Type B pancreatic cell (in vitro differentiated cells): ENCODE data around the gene PALM2AKAP2. TPM values are rescaled to one million over a fixed set of nuclear protein-coding genes. Genes with fewer than 3 reads are reported as not detected.

Experiments
- DNase-seq: peaks from one replicate; pipeline ENCODE4 v3.0.0; 2021; ENCODE audit warnings: mixed read lengths; ENCODE audit not compliant: unreplicated experiment; ENCODE audit errors: extremely low spot score
- H3K27ac Mint-ChIP-seq: 2 replicates; pipeline ENCODE4 v1.8.0; 2021; ENCODE audit warnings: mild to moderate bottlenecking, mixed read lengths
- H3K27me3 Mint-ChIP-seq: 2 replicates; pipeline ENCODE4 v1.8.0; 2021; ENCODE audit warnings: mixed read lengths
- H3K36me3 Mint-ChIP-seq: 2 replicates; pipeline ENCODE4 v1.8.0; 2021; ENCODE audit warnings: mixed read lengths
- H3K4me1 Mint-ChIP-seq: one replicate; pipeline ENCODE4 v1.8.0; 2021; ENCODE audit warnings: mixed read lengths; ENCODE audit not compliant: unreplicated experiment
- H3K4me3 Mint-ChIP-seq: 2 replicates; pipeline ENCODE4 v1.8.0; 2021; ENCODE audit warnings: mild to moderate bottlenecking, mixed read lengths
- H3K9me3 Mint-ChIP-seq: 2 replicates; pipeline ENCODE4 v1.8.0; 2021; ENCODE audit warnings: mixed read lengths
- long read RNA-seq: library from polyadenylated mRNA; unstranded; transcript quantifications from one replicate; pipeline ENCODE4 v2.0.0, GENCODE V29; 2020
- total RNA-seq: library from RNA; stranded (reverse); gene quantifications from 2 replicates; pipeline ENCODE4 v1.2.1, GENCODE V29; 2021; ENCODE audit warnings: low replicate concordance
- TF ChIP-seq, protein P1 (sequence below): fragments of 200-600 bp; sonication (generic); conservative IDR thresholded peaks from 2 replicates; pipeline ENCODE4 v1.5.0; 2021; ENCODE audit warnings: antibody characterized with exemption, mild to moderate bottlenecking

Gene PALM2AKAP2
- 4.2 and 24.4 TPM in 2 replicates for total RNA-seq
- long read RNA-seq, partial matches to known transcripts = 0 of 1 reads
- long read RNA-seq, other reads (novel, unspliced or antisense) = 1 of 1 reads

GRCh38 chr9:109779711-109780452, at the start of gene PALM2AKAP2:
Gene PALM2AKAP2, plus strand, starts transcription at chr9:109780198. Its CDS starts 291 bp downstream, at chr9:109780489.
- TF ChIP-seq, protein P1, sequence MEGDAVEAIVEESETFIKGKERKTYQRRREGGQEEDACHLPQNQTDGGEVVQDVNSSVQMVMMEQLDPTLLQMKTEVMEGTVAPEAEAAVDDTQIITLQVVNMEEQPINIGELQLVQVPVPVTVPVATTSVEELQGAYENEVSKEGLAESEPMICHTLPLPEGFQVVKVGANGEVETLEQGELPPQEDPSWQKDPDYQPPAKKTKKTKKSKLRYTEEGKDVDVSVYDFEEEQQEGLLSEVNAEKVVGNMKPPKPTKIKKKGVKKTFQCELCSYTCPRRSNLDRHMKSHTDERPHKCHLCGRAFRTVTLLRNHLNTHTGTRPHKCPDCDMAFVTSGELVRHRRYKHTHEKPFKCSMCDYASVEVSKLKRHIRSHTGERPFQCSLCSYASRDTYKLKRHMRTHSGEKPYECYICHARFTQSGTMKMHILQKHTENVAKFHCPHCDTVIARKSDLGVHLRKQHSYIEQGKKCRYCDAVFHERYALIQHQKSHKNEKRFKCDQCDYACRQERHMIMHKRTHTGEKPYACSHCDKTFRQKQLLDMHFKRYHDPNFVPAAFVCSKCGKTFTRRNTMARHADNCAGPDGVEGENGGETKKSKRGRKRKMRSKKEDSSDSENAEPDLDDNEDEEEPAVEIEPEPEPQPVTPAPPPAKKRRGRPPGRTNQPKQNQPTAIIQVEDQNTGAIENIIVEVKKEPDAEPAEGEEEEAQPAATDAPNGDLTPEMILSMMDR = peak; percentile 52
- peak within 1 kb of the TSS; percentile 57 for H3K27ac Mint-ChIP-seq
- peak; percentile 82 for DNase-seq
- H3K4me1 Mint-ChIP-seq = peaks cover 10% of the 10 kb centered on the region
- peak within 1 kb of the TSS; percentile 94 for H3K4me3 Mint-ChIP-seq
- no peaks in the 10 kb centered on the region for H3K9me3 Mint-ChIP-seq
- peaks cover 37% of the 10 kb centered on the region for H3K27me3 Mint-ChIP-seq
- H3K36me3 Mint-ChIP-seq = peaks cover 4% of the 10 kb centered on the region

DNA sequence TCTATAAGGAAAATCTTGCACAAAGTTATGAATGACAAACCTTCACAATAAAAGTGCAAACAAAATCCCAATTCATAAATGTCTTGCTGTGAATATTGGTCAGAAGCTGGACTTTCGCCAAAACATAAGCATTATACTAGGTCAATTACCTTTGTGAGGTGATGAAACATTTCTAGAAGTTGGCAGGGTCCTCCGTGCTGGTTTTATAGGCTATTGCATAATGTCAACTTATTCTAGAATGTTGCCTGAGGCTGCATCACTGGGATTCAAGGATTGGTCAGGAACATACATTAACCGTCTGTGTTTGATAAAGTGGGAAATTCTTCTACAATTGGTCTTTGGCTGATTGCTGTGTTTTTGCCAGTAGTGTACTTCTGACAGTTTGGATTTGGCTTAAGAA, 49.8 kb upstream of the PALM2AKAP2 start:
- no peaks in the 10 kb centered on the region for H3K36me3 Mint-ChIP-seq
- H3K27ac Mint-ChIP-seq = no peak overlapping the region
- peaks cover 11% of the 10 kb centered on the region for H3K27me3 Mint-ChIP-seq
- peaks cover 16% of the 10 kb centered on the region for H3K9me3 Mint-ChIP-seq
- DNase-seq = no peak
- TF ChIP-seq, protein P1 = no peak
- peaks cover 9% of the 10 kb centered on the region for H3K4me1 Mint-ChIP-seq
- H3K4me3 Mint-ChIP-seq = no peak overlapping the region

DNA sequence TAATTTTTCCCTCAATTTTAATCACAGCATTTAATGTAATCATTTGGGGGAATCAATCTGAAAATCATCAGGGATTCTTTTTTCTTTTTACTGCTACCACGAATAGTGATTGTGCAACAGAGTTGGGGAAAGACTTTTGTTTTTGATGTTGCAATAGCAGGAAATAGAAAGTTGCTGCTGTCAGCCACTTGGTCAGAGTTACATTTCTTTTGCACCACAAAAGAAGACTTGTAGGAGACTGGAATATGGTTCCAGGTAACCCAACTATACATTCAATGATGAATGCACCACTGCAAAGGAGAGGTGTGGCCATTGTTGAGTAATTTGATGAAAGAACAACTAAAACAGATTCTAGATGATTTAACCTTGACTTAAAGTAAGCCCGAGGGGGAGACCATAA, 46.3 kb upstream of the PALM2AKAP2 start:
- DNase-seq = no peak
- Mint-ChIP-seq H3K27ac (peak overlapping the region; percentile 12), H3K36me3 (no peaks in the 10 kb centered on the region), H3K9me3 (peaks cover 16% of the 10 kb centered on the region), H3K27me3 (peaks cover 5% of the 10 kb centered on the region), H3K4me1 (peaks cover 9% of the 10 kb centered on the region), H3K4me3 (no peak overlapping the region)
- TF ChIP-seq, protein P1 = no peak

- H3K36me3 Mint-ChIP-seq = no peaks in the 10 kb centered on the region
- H3K27me3 Mint-ChIP-seq = peaks cover 6% of the 10 kb centered on the region
- peaks cover 9% of the 10 kb centered on the region for H3K4me1 Mint-ChIP-seq
- TF ChIP-seq, protein P1 = no peak
- H3K4me3 Mint-ChIP-seq = no peak overlapping the region
- H3K9me3 Mint-ChIP-seq = peaks cover 17% of the 10 kb centered on the region
- no peak overlapping the region for H3K27ac Mint-ChIP-seq
- no peak for DNase-seq
Observed at GRCh38 chr9:109734814-109735213, 45.2 kb upstream of the PALM2AKAP2 start.

GRCh38 chr9:109735801-109736200, 44.2 kb upstream of the PALM2AKAP2 start:
- Mint-ChIP-seq H3K27ac (no peak overlapping the region), H3K4me3 (no peak overlapping the region), H3K36me3 (no peaks in the 10 kb centered on the region), H3K27me3 (peaks cover 12% of the 10 kb centered on the region), H3K4me1 (peaks cover 9% of the 10 kb centered on the region), H3K9me3 (peaks cover 19% of the 10 kb centered on the region)
- TF ChIP-seq, protein P1 = no peak
- DNase-seq = no peak
